ENCODE measurements around the gene SPAG9.

DNA sequence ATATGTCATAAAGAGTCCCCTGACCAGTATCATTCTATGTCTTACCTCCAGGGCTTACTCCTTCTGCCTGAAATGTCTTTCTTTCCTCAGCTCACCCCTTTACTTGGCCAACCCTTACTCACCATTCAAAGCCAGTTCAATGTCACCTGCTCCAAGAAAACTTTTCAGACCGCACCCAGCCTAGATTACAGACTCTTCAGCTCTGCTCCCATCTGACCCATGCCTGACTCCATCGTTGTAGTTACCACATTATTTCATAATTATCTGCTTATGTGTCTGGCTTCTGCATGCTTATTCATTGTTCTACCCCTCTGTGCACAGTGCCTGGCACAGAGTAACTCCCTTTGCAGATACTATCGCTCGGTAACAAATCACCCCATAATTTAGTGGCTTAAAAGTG is 192.0 kb downstream of the SPAG9 start:
- TF ChIP-seq, protein P1, sequence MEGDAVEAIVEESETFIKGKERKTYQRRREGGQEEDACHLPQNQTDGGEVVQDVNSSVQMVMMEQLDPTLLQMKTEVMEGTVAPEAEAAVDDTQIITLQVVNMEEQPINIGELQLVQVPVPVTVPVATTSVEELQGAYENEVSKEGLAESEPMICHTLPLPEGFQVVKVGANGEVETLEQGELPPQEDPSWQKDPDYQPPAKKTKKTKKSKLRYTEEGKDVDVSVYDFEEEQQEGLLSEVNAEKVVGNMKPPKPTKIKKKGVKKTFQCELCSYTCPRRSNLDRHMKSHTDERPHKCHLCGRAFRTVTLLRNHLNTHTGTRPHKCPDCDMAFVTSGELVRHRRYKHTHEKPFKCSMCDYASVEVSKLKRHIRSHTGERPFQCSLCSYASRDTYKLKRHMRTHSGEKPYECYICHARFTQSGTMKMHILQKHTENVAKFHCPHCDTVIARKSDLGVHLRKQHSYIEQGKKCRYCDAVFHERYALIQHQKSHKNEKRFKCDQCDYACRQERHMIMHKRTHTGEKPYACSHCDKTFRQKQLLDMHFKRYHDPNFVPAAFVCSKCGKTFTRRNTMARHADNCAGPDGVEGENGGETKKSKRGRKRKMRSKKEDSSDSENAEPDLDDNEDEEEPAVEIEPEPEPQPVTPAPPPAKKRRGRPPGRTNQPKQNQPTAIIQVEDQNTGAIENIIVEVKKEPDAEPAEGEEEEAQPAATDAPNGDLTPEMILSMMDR (IDR thresholded peaks at IDR 0.05) = no peak
- no peak for TF ChIP-seq ZFX (IDR thresholded peaks at IDR 0.05; ENCODE audit: borderline replicate concordance)
